SIG-M5 treated with dmso at 0.1 percent for 504 hours (cell line): ENCODE results near the gene ZNF121.

Experiments
- DNase-seq: peaks from one replicate; lab custom pipeline; 2025; ENCODE audit not compliant: unreplicated experiment; lab: John Stamatoyannopoulos, UW

The ZNF121 gene

DNA sequence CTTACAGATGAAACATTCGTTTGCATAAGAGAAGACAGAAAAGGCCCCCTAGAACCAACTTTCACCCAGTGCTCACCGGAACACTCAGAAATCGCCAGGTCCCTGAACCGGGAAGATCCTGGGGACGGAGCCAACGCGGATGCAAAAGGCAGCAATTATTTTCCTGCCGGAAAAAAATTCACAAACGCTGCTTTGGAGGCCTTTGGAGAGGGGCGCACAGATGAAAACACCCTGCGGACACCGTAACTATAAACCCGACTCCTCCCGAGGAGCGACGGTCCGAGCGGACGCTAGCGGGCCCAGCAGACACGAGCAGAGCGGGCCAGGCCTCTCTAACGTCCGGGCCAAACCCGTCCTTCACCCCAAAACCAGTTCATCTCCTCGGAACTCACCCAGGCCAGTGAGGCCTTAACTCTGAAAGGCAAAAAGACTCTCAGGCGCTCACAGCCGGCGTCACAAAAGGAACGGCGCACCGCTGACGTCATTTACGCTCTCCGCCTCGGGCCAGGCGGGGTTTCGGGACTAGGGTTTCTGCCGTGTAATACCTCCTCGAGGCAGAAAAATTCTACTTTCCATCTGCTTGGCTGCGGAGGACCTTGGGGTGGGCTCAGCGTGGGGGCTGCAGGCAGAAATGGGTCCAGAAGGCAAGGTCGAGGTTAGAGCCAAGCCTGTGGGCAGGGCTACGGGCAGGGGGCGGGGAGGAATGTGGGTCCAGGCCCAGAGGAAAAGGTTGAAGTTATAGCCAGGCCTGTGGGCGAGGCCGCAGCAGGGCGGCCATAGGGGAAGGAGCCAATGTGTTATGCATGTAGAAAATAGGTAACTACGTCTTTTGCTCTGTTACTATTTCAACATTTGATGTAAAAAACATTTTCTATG is 45.9 kb downstream of the ZNF121 start, which contains the start of gene ZNF426:
Gene ZNF426, minus strand, starts transcription at position 463 of the 876 bp plus-strand sequence. CDS start 2,413 bp downstream, outside the sequence.
- DNase-seq, result no peak

- DNase-seq, result no peak
These were observed 48.4 kb downstream of the ZNF121 start for GRCh38 chr19:9535934-9536333.

GRCh38 chr19:9531933-9532332 is 52.4 kb downstream of the ZNF121 start:
- DNase-seq, result no peak

GRCh38 chr19:9528757-9529336 is 55.5 kb downstream of the ZNF121 start:
- no peak for DNase-seq

DNA sequence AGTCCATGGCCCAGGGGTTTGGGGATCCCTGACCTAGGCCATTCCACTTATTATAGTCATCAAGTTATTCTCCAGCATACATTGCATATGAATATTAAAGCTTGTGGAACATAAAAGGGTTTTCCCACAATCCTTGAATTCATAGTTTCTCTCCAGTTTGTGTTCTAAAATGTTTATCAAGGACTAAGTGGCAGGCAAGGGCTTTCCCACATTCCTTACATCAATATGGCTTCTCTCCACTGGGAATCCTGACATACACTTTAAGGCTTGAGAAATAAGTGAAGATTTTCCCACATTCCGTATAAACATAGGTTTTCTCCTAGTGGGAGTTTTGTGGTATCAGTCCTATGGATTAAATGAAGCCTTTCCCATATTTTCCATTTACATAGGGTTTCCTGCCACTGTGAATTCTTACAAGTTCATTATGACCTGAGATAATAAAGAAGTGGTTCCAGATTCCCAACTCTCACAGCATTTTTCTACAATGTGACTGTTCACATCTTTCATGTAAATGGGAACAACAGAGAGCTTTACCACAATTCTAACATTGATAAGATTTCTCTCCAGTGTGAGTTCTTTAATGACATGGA is 60.3 kb downstream of the ZNF121 start:
- no peak for DNase-seq
